ENCODE data around the gene TMEFF1.

GRCh38 chr9:100485196-100485595, 12.2 kb downstream of the TMEFF1 start:
- no peak for TF ChIP-seq CTCF (IDR thresholded peaks at IDR 0.05; ENCODE audit: insufficient read depth, low read depth, low read length)
- TF ChIP-seq EZH2 (IDR thresholded peaks at IDR 0.05; ENCODE audit: insufficient read depth, low read length): no peak

Measured in astrocyte (in vitro differentiated cells and primary cell).